ENCODE measurements around the gene LRRC8D.

Gene LRRC8D

DNA sequence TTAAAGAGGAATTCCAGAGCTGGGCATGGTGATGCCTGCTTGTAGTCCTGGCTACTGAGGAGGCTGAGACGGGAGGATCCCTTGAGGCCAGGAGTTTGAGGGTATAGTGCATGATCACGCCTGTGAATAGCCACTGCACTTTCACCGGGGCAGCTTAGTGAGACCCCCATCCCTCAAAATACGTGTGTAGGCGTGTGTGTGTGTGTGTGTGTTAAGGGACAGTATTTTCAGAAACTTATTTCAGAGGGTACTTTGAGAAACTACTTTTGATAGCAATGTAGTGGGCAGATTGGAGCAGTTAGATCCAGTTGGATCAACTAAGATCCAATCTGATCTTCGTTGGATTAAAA, 62.2 kb downstream of the LRRC8D start:
- Histone ChIP-seq H3K4me1 (no peaks in the 10 kb centered on the region), H3K4me2 (ENCODE audit: low read length) (no peak overlapping the region), H3K9ac (no peak overlapping the region), H3K27ac (no peak overlapping the region), H2AFZ (no peak overlapping the region), H3K9me3 (ENCODE audit: control insufficient read depth, low read length) (no peaks in the 10 kb centered on the region), H3K27me3 (ENCODE audit: control insufficient read depth, insufficient read depth, low read length) (no peaks in the 10 kb centered on the region), H3K79me2 (no peaks in the 10 kb centered on the region), H3K36me3 (ENCODE audit: control insufficient read depth, insufficient read depth, low read length) (no peaks in the 10 kb centered on the region), H3K4me3 (ENCODE audit: low read depth, low read length) (no peak overlapping the region)
- TF ChIP-seq, protein P1, sequence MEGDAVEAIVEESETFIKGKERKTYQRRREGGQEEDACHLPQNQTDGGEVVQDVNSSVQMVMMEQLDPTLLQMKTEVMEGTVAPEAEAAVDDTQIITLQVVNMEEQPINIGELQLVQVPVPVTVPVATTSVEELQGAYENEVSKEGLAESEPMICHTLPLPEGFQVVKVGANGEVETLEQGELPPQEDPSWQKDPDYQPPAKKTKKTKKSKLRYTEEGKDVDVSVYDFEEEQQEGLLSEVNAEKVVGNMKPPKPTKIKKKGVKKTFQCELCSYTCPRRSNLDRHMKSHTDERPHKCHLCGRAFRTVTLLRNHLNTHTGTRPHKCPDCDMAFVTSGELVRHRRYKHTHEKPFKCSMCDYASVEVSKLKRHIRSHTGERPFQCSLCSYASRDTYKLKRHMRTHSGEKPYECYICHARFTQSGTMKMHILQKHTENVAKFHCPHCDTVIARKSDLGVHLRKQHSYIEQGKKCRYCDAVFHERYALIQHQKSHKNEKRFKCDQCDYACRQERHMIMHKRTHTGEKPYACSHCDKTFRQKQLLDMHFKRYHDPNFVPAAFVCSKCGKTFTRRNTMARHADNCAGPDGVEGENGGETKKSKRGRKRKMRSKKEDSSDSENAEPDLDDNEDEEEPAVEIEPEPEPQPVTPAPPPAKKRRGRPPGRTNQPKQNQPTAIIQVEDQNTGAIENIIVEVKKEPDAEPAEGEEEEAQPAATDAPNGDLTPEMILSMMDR (IDR thresholded peaks at IDR 0.05): no peak

DNA sequence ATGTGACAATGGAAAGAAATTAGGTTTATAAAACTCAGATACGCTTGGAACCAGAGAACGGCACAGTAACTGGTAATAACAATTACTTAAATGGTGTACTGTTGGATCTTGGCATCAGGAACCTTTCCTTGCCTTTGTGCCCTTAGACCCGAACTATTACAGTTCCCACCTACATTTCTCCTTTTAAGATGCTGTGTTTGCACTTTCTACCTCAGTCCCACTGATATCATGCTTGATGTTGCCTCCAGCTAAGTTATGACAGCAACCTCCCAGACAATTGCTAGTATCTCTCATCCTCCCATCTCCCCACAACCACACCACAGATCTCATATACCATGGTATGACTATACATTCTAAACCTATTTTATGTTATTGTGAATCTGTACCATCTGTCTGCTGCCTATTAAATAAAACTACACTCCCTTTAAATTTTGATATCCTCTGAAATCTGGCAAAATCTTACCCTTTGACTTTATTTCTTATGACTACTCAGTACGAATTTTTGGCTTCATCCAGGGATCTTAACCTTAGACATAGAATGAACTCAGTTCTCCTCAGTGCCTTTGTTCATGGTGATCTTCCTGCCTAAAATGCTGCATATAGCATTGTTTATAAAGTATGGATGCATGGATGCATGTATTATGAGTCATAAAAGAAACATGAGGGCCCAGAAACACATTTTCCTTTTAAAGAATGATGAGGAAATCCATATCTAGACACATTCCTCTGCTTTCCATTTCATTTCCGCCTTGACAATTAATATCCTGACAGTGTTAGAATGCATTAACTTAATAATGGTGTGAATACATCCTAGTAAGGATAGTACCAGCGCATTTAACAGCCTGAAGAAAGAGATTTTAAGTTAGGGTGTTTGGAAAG, 64.1 kb downstream of the LRRC8D start:
- no peak overlapping the region for H3K9ac ChIP-seq
- no peak overlapping the region for H3K27ac ChIP-seq
- TF ChIP-seq, protein P1 (IDR thresholded peaks at IDR 0.05): no peak
- H3K79me2 ChIP-seq: no peaks in the 10 kb centered on the region
- H3K9me3 ChIP-seq (ENCODE audit: control insufficient read depth, low read length): no peaks in the 10 kb centered on the region
- no peaks in the 10 kb centered on the region for H3K4me1 ChIP-seq
- H3K27me3 ChIP-seq (ENCODE audit: control insufficient read depth, insufficient read depth, low read length): no peaks in the 10 kb centered on the region
- H3K4me2 ChIP-seq (ENCODE audit: low read length): no peak overlapping the region
- no peak overlapping the region for H3K4me3 ChIP-seq (ENCODE audit: low read depth, low read length)
- no peak overlapping the region for H2AFZ ChIP-seq
- no peaks in the 10 kb centered on the region for H3K36me3 ChIP-seq (ENCODE audit: control insufficient read depth, insufficient read depth, low read length)

DNA sequence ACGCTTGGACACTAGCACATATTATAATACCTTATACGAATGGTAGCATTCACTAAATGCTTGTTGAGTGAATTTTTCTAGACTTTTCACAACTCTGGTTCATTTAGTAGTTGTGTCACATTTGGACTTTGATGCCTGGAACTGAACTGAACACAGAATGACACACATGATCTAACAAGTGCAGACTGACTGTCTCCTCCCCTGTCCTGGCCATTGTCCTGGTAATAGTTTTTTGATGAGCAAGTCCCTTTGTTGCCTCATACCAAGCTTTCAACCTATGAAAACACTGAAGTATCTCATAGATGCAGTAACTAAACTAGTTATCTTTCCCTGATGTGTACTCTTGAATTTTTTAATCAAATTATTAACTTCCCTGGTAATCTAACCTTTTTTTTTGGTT, 66.4 kb downstream of the LRRC8D start:
- Histone ChIP-seq H3K4me1 (peaks cover 5% of the 10 kb centered on the region), H3K4me3 (ENCODE audit: low read depth, low read length) (no peak overlapping the region), H3K9me3 (ENCODE audit: control insufficient read depth, low read length) (no peaks in the 10 kb centered on the region), H3K4me2 (ENCODE audit: low read length) (no peak overlapping the region), H3K27me3 (ENCODE audit: control insufficient read depth, insufficient read depth, low read length) (no peaks in the 10 kb centered on the region), H3K27ac (no peak overlapping the region), H3K79me2 (no peaks in the 10 kb centered on the region), H3K9ac (no peak overlapping the region), H3K36me3 (ENCODE audit: control insufficient read depth, insufficient read depth, low read length) (no peaks in the 10 kb centered on the region), H2AFZ (no peak overlapping the region)
- TF ChIP-seq, protein P1 (IDR thresholded peaks at IDR 0.05): no peak

DNA sequence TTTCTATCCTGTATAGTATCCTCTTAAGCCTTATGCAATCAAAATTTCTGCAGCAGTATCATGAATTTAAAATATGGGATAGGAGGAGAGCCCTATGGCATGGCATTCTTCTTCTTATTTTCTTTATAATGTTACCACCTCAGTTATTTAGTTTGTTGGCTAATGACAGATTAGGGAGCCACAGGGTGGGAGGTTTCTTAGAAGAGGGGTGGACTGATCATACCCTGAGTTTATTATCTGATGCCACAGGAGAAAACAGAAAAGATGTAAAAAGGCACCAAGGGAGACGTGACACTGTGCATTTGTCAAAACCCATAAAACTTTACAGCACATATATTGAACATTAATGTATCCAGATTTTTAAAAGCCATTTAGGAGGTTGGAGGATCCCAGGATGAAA, 66.9 kb downstream of the LRRC8D start:
- no peak overlapping the region for H3K4me2 ChIP-seq (ENCODE audit: low read length)
- no peak overlapping the region for H3K9ac ChIP-seq
- H3K4me3 ChIP-seq (ENCODE audit: low read depth, low read length): no peak overlapping the region
- TF ChIP-seq, protein P1 (IDR thresholded peaks at IDR 0.05): no peak
- no peaks in the 10 kb centered on the region for H3K36me3 ChIP-seq (ENCODE audit: control insufficient read depth, insufficient read depth, low read length)
- H3K4me1 ChIP-seq: peaks cover 5% of the 10 kb centered on the region
- H3K9me3 ChIP-seq (ENCODE audit: control insufficient read depth, low read length): no peaks in the 10 kb centered on the region
- no peaks in the 10 kb centered on the region for H3K27me3 ChIP-seq (ENCODE audit: control insufficient read depth, insufficient read depth, low read length)
- no peak overlapping the region for H2AFZ ChIP-seq
- no peak overlapping the region for H3K27ac ChIP-seq
- no peaks in the 10 kb centered on the region for H3K79me2 ChIP-seq

All from parathyroid adenoma (tissue), 2 donors.